Left lobe of liver (tissue), 2 donors: ENCODE results near the gene GRK1. TPM values are rescaled to one million over a fixed set of nuclear protein-coding genes. Genes with fewer than 3 reads are reported as not detected.

ENCODE experiments used
- ATAC-seq: fragments of 200-7000 bp; cut with Tn5 transposase; one replicate; pipeline ENCODE4 v1.9.1; 2020; ENCODE audit warnings: mild to moderate bottlenecking, moderate library complexity
- DNase-seq: peaks from one replicate; pipeline ENCODE4 v3.0.0-alpha.2; 2020; ENCODE audit warnings: low spot score
- total RNA-seq: library from RNA; stranded (reverse); gene quantifications from one replicate; pipeline ENCODE4 v1.2.1, GENCODE V29; 2021
- donor health status: DM: no; HTN: no; CAD: no; lungs with moderate emphysema.
- donor health status: DM: no; HTN: yes; CAD: no.

GRK1 gene
- total RNA-seq, 1 donor from 2014 or later, result not detected

GRCh38 chr13:113647351-113648215 lies 19.4 kb upstream of the GRK1 start:
- ATAC-seq, result peak; percentile 90
- DNase-seq, result peak; percentile 98

- no peak for ATAC-seq
- no peak for DNase-seq
Measured at GRCh38 chr13:113648216-113648610, 18.8 kb upstream of the GRK1 start.

GRCh38 chr13:113649212-113649611 lies 17.8 kb upstream of the GRK1 start:
- ATAC-seq, result no peak
- no peak for DNase-seq

GRCh38 chr13:113650275-113650674 lies 16.7 kb upstream of the GRK1 start:
- DNase-seq (no peak), ATAC-seq (no peak)

- DNase-seq (no peak), ATAC-seq (no peak)
Measured at GRCh38 chr13:113650731-113651148, 16.3 kb upstream of the GRK1 start.

- DNase-seq, result no peak
- no peak for ATAC-seq
Measured at GRCh38 chr13:113651511-113652403, 15.3 kb upstream of the GRK1 start.

GRCh38 chr13:113652404-113653263 lies 14.4 kb upstream of the GRK1 start:
- DNase-seq, result no peak

GRCh38 chr13:113653264-113654174 lies 13.5 kb upstream of the GRK1 start:
- ATAC-seq (no peak), DNase-seq (no peak)

More at GRCh38 chr13:113652404-113653263, 14.4 kb upstream of the GRK1 start:
- no peak for ATAC-seq

GRCh38 chr13:113654175-113654560 lies 12.9 kb upstream of the GRK1 start:
- ATAC-seq (no peak), DNase-seq (no peak)

GRCh38 chr13:113654591-113655345 lies 12.3 kb upstream of the GRK1 start:
- DNase-seq, result no peak

GRCh38 chr13:113655346-113656002 lies 11.5 kb upstream of the GRK1 start:
- ATAC-seq (no peak), DNase-seq (no peak)

More at GRCh38 chr13:113654591-113655345, 12.3 kb upstream of the GRK1 start:
- no peak for ATAC-seq

GRCh38 chr13:113656003-113656588 lies 10.9 kb upstream of the GRK1 start:
- DNase-seq (no peak), ATAC-seq (no peak)

- ATAC-seq (no peak), DNase-seq (no peak)
Measured at GRCh38 chr13:113656831-113657671, 10.0 kb upstream of the GRK1 start.

- DNase-seq (no peak), ATAC-seq (no peak)
Measured at GRCh38 chr13:113657851-113658741, 8.9 kb upstream of the GRK1 start, which contains the start of gene ATP4B. TSS of gene ATP4B (minus strand) at chr13:113658198. CDS start at chr13:113658144, 54 bp downstream.

GRCh38 chr13:113658836-113659235 lies 8.2 kb upstream of the GRK1 start:
- DNase-seq, result no peak
- ATAC-seq, result no peak

- DNase-seq (no peak), ATAC-seq (no peak)
Measured at GRCh38 chr13:113659337-113659736, 7.7 kb upstream of the GRK1 start.
